Raji (cell line): ENCODE measurements around the gene KLF15.

Experiments used
- POLR2A ChIP-seq: IDR thresholded peaks from 2 replicates; pipeline ENCODE4 v1.6.1; 2011; ENCODE audit warnings: low read depth, low read length, control low read depth; ENCODE audit not compliant: insufficient read depth

Gene KLF15

DNA sequence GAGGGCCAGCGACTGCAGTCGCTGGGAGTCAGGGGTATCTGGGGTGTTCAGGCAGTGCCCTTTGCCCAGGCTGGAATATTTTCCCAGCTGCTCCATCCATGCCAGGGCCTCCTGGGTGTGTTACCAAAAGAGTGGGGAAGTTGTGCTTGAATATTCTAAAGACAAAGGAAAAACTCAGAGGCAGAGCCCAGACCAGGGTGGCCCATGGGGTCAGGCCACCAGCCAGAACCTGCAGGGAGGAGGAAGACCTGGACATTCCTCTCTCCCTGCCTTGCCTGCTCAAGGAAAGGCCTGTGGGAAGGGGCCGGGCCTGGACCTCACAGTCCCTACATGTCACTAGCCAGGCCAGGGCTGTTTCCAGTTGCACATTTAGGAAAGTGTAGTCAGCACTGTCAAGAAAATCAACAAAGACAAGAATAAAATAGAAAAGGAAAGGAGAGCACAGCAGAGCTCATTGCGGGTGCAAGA, 16.0 kb upstream of the KLF15 start:
- TF ChIP-seq POLR2A = no peak

- no peak for TF ChIP-seq POLR2A
Observed at GRCh38 chr3:126372413-126373145, 15.4 kb upstream of the KLF15 start.

GRCh38 chr3:126371096-126371705, 14.0 kb upstream of the KLF15 start:
- no peak for TF ChIP-seq POLR2A

- no peak for TF ChIP-seq POLR2A
Observed at GRCh38 chr3:126370606-126371005, 13.4 kb upstream of the KLF15 start.

GRCh38 chr3:126370055-126370454, 12.8 kb upstream of the KLF15 start:
- no peak for TF ChIP-seq POLR2A

- no peak for TF ChIP-seq POLR2A
Observed at GRCh38 chr3:126369490-126369889, 12.3 kb upstream of the KLF15 start.

DNA sequence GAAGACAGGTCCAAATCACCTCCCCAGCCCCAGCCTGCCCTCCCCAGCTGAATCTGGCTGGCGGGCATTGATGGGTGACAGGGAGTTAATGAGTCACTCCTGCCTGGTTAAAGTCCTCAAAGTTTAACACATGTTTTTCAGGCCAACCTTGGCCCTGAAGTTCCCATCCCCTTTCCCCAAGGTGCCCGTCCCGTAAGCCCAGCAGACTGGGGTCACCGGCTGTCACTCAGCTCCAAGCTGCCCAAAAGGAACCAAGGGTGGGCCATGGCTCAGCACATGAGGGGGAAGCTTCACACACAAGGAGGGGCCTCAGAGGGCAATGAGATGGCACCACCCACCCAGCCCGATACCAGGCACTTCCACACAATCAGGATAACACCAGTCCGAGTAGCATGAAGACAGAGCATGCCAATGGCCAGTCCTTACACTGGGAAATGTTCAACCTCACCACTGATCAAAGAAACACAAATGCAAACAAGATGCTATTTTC, 10.2 kb upstream of the KLF15 start:
- no peak for TF ChIP-seq POLR2A

GRCh38 chr3:126365351-126366277, 8.4 kb upstream of the KLF15 start:
- no peak for TF ChIP-seq POLR2A

DNA sequence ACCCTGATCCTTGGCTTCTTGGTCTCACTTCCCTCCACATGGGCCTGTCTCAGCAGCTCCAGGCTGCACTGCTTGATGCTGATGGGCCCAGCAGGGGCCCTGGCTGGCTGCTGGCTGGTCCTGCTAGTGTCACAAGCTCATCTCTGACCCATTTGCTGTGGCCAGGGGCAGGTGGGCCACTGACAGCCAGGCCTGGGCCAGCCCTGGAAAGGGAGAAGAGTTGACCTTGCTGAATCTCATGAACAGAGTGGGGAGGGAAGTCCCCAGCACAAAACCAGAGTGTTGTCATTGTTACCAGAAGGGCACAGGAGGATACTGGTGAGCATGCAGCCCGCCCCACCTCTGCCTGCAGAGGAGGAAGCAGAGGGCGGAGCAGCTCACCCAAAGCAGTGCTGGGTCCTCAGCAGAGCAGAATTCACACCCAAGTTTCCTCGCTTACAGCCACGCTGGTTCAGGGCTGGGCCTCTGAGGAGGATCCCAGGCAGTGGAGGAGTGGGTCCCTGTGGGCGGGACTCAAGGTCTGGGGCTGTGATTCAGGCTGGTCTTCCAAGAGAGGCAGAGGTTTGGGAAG, 7.6 kb upstream of the KLF15 start:
- TF ChIP-seq POLR2A = no peak

- TF ChIP-seq POLR2A = no peak
Observed at GRCh38 chr3:126364130-126364695, 7.0 kb upstream of the KLF15 start.

DNA sequence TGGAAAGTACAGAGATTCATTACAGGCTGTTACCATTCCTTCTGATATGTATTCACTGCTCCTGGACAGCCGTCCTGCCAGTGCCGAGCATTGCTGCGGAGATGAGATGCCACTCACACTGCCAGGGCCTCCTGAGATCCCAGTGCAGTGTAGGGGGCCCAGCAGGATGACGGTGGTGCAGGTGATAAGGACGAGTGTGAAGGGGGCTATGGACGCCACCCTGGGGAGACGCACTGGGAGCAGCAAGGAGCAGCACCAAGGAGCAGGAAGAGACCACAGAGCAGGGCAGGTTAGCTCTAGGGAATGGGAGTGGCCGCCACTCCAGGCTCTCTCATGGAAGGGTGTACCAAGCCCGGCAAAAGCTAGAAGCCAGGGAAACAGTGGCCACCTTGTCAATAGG, 4.0 kb upstream of the KLF15 start:
- no peak for TF ChIP-seq POLR2A

DNA sequence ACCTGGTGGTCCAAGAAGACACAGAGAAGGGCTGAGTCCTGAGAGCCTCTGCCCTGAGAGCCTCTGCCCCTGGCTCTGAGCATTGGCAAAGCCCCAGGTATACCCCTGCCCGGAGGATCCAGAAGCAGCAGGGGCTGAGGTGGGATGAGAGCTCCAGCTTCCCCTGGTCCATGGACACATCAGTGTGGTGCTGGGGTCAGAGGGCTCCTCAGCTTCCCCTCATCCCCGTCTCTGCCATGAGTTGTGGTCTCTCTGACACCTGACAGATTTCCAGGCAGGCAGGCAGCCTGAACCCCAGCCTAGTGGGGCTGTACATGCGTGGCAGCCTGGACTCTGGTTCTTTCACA, 3.5 kb upstream of the KLF15 start:
- no peak for TF ChIP-seq POLR2A

DNA sequence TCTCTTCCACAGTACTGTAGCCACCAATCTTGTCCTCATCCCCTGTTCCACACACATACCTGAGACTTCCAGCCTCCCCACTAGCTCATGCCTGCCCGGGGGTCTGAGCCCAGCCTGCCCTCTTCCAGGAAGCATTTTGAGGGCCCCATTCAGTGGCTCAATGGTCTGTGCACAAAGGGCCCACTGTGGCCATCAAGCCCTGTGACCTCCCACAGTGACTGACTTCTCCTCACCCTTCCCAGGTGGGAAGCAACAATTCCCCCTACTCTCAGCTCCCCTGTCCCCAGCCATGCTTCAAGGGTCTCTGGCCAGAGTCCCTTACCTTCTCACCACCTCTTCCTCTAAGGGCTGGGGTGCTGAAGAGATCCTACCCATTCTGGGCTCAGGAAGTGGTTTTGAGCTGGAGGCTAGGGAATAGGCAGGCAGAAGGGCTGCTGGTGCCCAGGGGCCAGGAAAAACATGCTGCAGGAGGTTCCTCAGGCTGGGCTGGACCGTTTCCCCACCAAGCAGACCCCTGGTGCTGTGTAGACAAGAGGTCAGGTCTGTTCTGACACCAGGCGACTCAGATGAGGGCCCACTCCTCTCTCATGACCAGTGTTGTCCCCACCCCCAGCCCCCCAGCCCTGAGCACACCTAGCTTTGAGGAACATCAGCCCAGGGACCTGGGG, 3.0 kb upstream of the KLF15 start:
- TF ChIP-seq POLR2A = no peak

- TF ChIP-seq POLR2A = no peak
Observed at GRCh38 chr3:126358816-126359181, 1.6 kb upstream of the KLF15 start.
